ENCODE measurements around the gene PPFIA4.
A peak's percentile ranks its signal among the peaks of the same experiment; 100 is the strongest.
"Not testable (repeated sequence)": the region's sequence is repeated elsewhere in the genome, so short reads cannot be mapped to it uniquely, and the experiment has no call there.

Gene PPFIA4

GRCh38 chr1:203017692-203018091, 8.6 kb upstream of the PPFIA4 start:
- DNase-seq: no peak

- not testable (repeated sequence) for DNase-seq
Observed at GRCh38 chr1:203022855-203023254, 3.4 kb upstream of the PPFIA4 start.

GRCh38 chr1:203025686-203026030, 633 bp upstream of the PPFIA4 start:
- DNase-seq: no peak

- no peak for DNase-seq
Observed at GRCh38 chr1:203026666-203027663, 674 bp downstream of the PPFIA4 start.

- no peak for DNase-seq
Observed at GRCh38 chr1:203028067-203028783, 1.9 kb downstream of the PPFIA4 start.

GRCh38 chr1:203028784-203029553, 2.7 kb downstream of the PPFIA4 start:
- DNase-seq: no peak

GRCh38 chr1:203031467-203031866, 5.2 kb downstream of the PPFIA4 start:
- DNase-seq: no peak

- DNase-seq: no peak
Observed at GRCh38 chr1:203033287-203033686, 7.0 kb downstream of the PPFIA4 start.

GRCh38 chr1:203033917-203034316, 7.6 kb downstream of the PPFIA4 start:
- no peak for DNase-seq

GRCh38 chr1:203034422-203035110, 8.3 kb downstream of the PPFIA4 start:
- DNase-seq: no peak

- no peak for DNase-seq
Observed at GRCh38 chr1:203035111-203036000, 9.1 kb downstream of the PPFIA4 start.

- DNase-seq: no peak
Observed at GRCh38 chr1:203036135-203036534, 9.8 kb downstream of the PPFIA4 start.

GRCh38 chr1:203036537-203036936, 10.2 kb downstream of the PPFIA4 start:
- no peak for DNase-seq

GRCh38 chr1:203037509-203038190, 11.4 kb downstream of the PPFIA4 start:
- DNase-seq: no peak

GRCh38 chr1:203038217-203038741, 12.0 kb downstream of the PPFIA4 start:
- no peak for DNase-seq

- DNase-seq: peak; percentile 83
Observed at GRCh38 chr1:203038891-203039608, 12.8 kb downstream of the PPFIA4 start.

GRCh38 chr1:203039609-203040512, 13.6 kb downstream of the PPFIA4 start:
- DNase-seq: no peak

- no peak for DNase-seq
Observed at GRCh38 chr1:203040513-203041275, 14.4 kb downstream of the PPFIA4 start.
